Suprapubic skin (tissue), 3 donors: ENCODE results near the gene NR1H4.

ENCODE experiments used
- CTCF ChIP-seq, 2 donors: fragments of 200-600 bp in 1 of 2; fragments of 450-650 bp in 1 of 2; sonication (generic) in 1 of 2; IDR thresholded peaks; one replicate each; pipeline ENCODE4 v1.5.1; 2016 to 2019; ENCODE audit warnings: antibody characterized with exemption in 2 of 2, mild to moderate bottlenecking in 1 of 2, moderate library complexity in 1 of 2
- EP300 ChIP-seq: sonication (generic); formaldehyde crosslinking; IDR thresholded peaks from one replicate; pipeline ENCODE4 v1.6.1; 2017; ENCODE audit warnings: antibody characterized with exemption

GRCh38 chr12:100584256-100584655 is 110.6 kb downstream of the NR1H4 start:
- TF ChIP-seq CTCF (IDR thresholded peaks at IDR 0.05) (no peak), EP300 (no peak)
